Measurements from ENCODE around the gene FOXD4L1.
"Not testable (repeated sequence)": the region's sequence is repeated elsewhere in the genome, so short reads cannot be mapped to it uniquely, and the experiment has no call there.

DNA sequence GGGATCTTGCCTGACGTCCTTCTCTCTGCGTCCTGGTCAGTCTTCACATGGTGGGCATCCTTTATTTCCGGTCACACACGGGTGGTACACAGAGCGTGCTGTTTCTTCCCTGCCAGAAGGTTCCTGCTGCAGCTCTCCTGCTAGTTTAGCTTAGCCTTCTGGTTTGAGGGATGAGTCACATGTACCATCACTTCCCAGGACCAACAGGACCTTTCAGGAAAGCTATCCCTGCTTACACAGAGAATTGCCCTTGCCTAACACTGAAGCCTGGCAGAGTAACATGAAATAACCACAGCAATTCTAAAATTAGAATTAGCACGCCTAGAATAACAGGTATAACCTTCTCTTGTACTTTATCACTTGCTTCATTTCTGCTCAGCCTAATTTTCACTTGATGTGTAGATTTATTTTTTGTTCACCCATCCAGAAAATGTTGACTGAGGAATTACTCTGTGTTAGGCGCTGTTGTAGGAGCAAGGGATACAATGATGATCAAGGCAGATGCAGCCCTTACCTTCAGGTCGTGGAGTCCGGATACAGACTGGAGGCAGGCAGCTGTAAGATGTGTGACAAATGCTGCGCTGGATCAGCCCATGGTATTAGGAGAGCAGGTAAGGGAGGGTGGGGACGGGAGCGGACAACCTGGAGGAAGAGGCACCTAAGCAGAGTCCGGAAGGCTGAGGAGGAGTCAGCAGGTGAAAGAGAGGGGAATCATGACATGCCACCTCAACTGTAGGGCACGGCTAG lies 9.1 kb downstream of the FOXD4L1 start:
- TF ChIP-seq, protein P1, sequence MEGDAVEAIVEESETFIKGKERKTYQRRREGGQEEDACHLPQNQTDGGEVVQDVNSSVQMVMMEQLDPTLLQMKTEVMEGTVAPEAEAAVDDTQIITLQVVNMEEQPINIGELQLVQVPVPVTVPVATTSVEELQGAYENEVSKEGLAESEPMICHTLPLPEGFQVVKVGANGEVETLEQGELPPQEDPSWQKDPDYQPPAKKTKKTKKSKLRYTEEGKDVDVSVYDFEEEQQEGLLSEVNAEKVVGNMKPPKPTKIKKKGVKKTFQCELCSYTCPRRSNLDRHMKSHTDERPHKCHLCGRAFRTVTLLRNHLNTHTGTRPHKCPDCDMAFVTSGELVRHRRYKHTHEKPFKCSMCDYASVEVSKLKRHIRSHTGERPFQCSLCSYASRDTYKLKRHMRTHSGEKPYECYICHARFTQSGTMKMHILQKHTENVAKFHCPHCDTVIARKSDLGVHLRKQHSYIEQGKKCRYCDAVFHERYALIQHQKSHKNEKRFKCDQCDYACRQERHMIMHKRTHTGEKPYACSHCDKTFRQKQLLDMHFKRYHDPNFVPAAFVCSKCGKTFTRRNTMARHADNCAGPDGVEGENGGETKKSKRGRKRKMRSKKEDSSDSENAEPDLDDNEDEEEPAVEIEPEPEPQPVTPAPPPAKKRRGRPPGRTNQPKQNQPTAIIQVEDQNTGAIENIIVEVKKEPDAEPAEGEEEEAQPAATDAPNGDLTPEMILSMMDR (IDR thresholded peaks at IDR 0.05): not testable (repeated sequence)
- not testable (repeated sequence) for TF ChIP-seq POLR2A (IDR thresholded peaks at IDR 0.05)

Data from right lobe of liver (tissue), 4 donors.